OCI-LY7 (cell line): ENCODE results near the gene MCAT. TPM values are rescaled to one million over a fixed set of nuclear protein-coding genes. Genes with fewer than 3 reads are reported as not detected.

ENCODE experiments used
- BruUV-seq: library from RNA; stranded (reverse); fragments of 400-500 nt; replicated peaks from 2 replicates; lab custom pipeline; 2021; lab: Mats Ljungman, UMichigan
- CTCF ChIA-PET: fragments of 300-600 bp; sonication (Branson Sonifier 250); formaldehyde crosslinking; loops from one replicate; lab custom pipeline; 2022; ENCODE audit warnings: antibody characterized with exemption; ENCODE audit not compliant: unreplicated experiment; lab: Charles Lee
- POLR2A ChIA-PET: fragments of 300-600 bp; sonication (Branson Sonifier 250); formaldehyde crosslinking; loops from one replicate; lab custom pipeline; 2022; ENCODE audit warnings: antibody characterized with exemption; lab: Charles Lee
- DNase-seq: peaks from one replicate; pipeline ENCODE4 v3.0.0-alpha.2; 2015; ENCODE audit warnings: low spot score
- H2AFZ ChIP-seq: fragments of 200-600 bp; sonication (generic), shearing (Covaris generic); 2 replicates; pipeline ENCODE4 v1.6.1; 2014; ENCODE audit warnings: mild to moderate bottlenecking, antibody characterized with exemption, low read length, moderate library complexity
- H3K27ac ChIP-seq: fragments of 200-600 bp; sonication (generic); 2 replicates; pipeline ENCODE4 v1.5.1; 2014; ENCODE audit warnings: mixed run types, low read depth, mild to moderate bottlenecking, moderate library complexity, low read length, inconsistent platforms; ENCODE audit not compliant: poor library complexity, severe bottlenecking
- H3K36me3 ChIP-seq: fragments of 200-600 bp; sonication (generic); 2 replicates; pipeline ENCODE4 v1.6.1; 2014; ENCODE audit warnings: mild to moderate bottlenecking, antibody characterized with exemption, low read length, moderate library complexity, mixed read lengths; ENCODE audit not compliant: insufficient read depth
- H3K4me1 ChIP-seq: fragments of 200-600 bp; sonication (generic); 2 replicates; pipeline ENCODE4 v1.5.1; 2014; ENCODE audit warnings: mild to moderate bottlenecking, low read length; ENCODE audit not compliant: insufficient read depth, poor library complexity, severe bottlenecking
- H3K4me2 ChIP-seq: fragments of 200-600 bp; sonication (generic); 2 replicates; pipeline ENCODE4 v1.6.1; 2014; ENCODE audit warnings: mild to moderate bottlenecking, low read length
- H3K4me3 ChIP-seq: fragments of 200-600 bp; sonication (generic); 2 replicates; pipeline ENCODE4 v1.5.1; 2014; ENCODE audit warnings: mild to moderate bottlenecking, low read depth, low read length; ENCODE audit not compliant: poor library complexity, severe bottlenecking
- H3K79me2 ChIP-seq: fragments of 200-600 bp; sonication (generic); 2 replicates; pipeline ENCODE4 v1.6.1; 2016; ENCODE audit warnings: low read depth, mild to moderate bottlenecking, low read length, moderate library complexity, mixed read lengths; ENCODE audit not compliant: insufficient read depth
- H3K9me2 ChIP-seq: fragments of 200-600 bp; sonication (generic); 2 replicates; pipeline ENCODE4 v1.6.1; 2016; ENCODE audit warnings: mild to moderate bottlenecking, low read length, mixed read lengths; ENCODE audit not compliant: insufficient read depth
- H3K9me3 ChIP-seq: fragments of 200-600 bp; sonication (generic); 2 replicates; pipeline ENCODE4 v1.6.1; 2014; ENCODE audit warnings: mild to moderate bottlenecking, mixed run types, low read length, mixed read lengths
- H4K20me1 ChIP-seq: fragments of 200-600 bp; sonication (generic); 2 replicates; pipeline ENCODE4 v1.6.1; 2014; ENCODE audit warnings: mild to moderate bottlenecking, antibody characterized with exemption, low read length, moderate library complexity, mixed read lengths; ENCODE audit not compliant: insufficient read depth
- CTCF ChIP-seq: fragments of 200-600 bp; sonication (generic); conservative IDR thresholded peaks from 2 replicates; pipeline ENCODE4 v1.5.1; 2014; ENCODE audit warnings: mild to moderate bottlenecking, antibody characterized with exemption, low read length, moderate library complexity, mixed read lengths
- EZH2phosphoT487 ChIP-seq: fragments of 200-600 bp; sonication (generic); IDR thresholded peaks from 2 replicates; pipeline ENCODE4 v1.6.1; 2018; ENCODE audit warnings: low read depth, borderline replicate concordance, mild to moderate bottlenecking, mixed run types, antibody characterized with exemption, low read length, moderate library complexity, mixed read lengths
- intact Hi-C: fragments of 100-400 bp; cut with micrococcal nuclease; formaldehyde crosslinking; loops from one replicate; pipeline ENCODE4 v1.10.0; 2022; ENCODE audit not compliant: unreplicated experiment
- total RNA-seq, 2 experiments: library from RNA; depleted of rRNA in 1 of 2; stranded (reverse); fragments of >200 nt in 1 of 2; shearing (Covaris generic) in 1 of 2; gene quantifications; 2 replicates each; pipeline ENCODE4 v1.2.3, GENCODE V29; 2014 to 2022

The MCAT gene
- total RNA-seq, 2 experiments from 2014 or later: 30.6 to 33.2 TPM

GRCh38 chr22:43154887-43155536 lies 11.8 kb upstream of the MCAT start:
- BruUV-seq: no TSS peak
- H3K9me3 ChIP-seq: no peaks in the 10 kb centered on the region
- no peak overlapping the region for H3K27ac ChIP-seq
- no peak overlapping the region for H3K4me2 ChIP-seq
- POLR2A ChIA-PET: no interaction called here
- H3K9me2 ChIP-seq: no peaks in the 10 kb centered on the region
- no peaks in the 10 kb centered on the region for H3K79me2 ChIP-seq
- H2AFZ ChIP-seq: no peak overlapping the region
- H3K36me3 ChIP-seq: no peaks in the 10 kb centered on the region
- intact Hi-C loops: no loop called here
- no peaks in the 10 kb centered on the region for H4K20me1 ChIP-seq
- peaks cover 12% of the 10 kb centered on the region for H3K4me1 ChIP-seq
- DNase-seq: no peak
- no peak overlapping the region for H3K4me3 ChIP-seq
- CTCF ChIA-PET: interaction anchor here (0.6 kb wide), 1 partner anchor 44 kb away, joined by 5 read pairs; no protein-coding TSS in a partner anchor
- TF ChIP-seq EZH2phosphoT487 (no peak), CTCF (no peak)

GRCh38 chr22:43153899-43154298 lies 10.7 kb upstream of the MCAT start:
- DNase-seq: no peak
- H3K36me3 ChIP-seq: no peaks in the 10 kb centered on the region
- no peak overlapping the region for H3K4me3 ChIP-seq
- intact Hi-C loops: no loop called here
- TSS peak; percentile 63 for BruUV-seq
- H4K20me1 ChIP-seq: no peaks in the 10 kb centered on the region
- H3K4me1 ChIP-seq: peaks cover 14% of the 10 kb centered on the region
- no peak for TF ChIP-seq CTCF
- no peak for TF ChIP-seq EZH2phosphoT487
- H3K27ac ChIP-seq: no peak overlapping the region
- POLR2A ChIA-PET: no interaction called here
- H3K9me2 ChIP-seq: no peaks in the 10 kb centered on the region
- H3K4me2 ChIP-seq: peak overlapping the region; percentile 20; the same call in 1 of the 2 replicates
- CTCF ChIA-PET: no interaction called here
- no peaks in the 10 kb centered on the region for H3K9me3 ChIP-seq
- no peaks in the 10 kb centered on the region for H3K79me2 ChIP-seq
- H2AFZ ChIP-seq: no peak overlapping the region

GRCh38 chr22:43152357-43153071 lies 9.3 kb upstream of the MCAT start:
- no peak overlapping the region for H3K27ac ChIP-seq
- H3K4me2 ChIP-seq: peak overlapping the region; percentile 64
- no peaks in the 10 kb centered on the region for H3K9me3 ChIP-seq
- peak; percentile 33 for DNase-seq
- H3K4me1 ChIP-seq: peaks cover 27% of the 10 kb centered on the region
- BruUV-seq: no TSS peak
- CTCF ChIA-PET: no interaction called here
- H3K4me3 ChIP-seq: peak overlapping the region; percentile 68
- H3K36me3 ChIP-seq: no peaks in the 10 kb centered on the region
- intact Hi-C loops: no loop called here
- POLR2A ChIA-PET: no interaction called here
- H4K20me1 ChIP-seq: no peaks in the 10 kb centered on the region
- no peaks in the 10 kb centered on the region for H3K79me2 ChIP-seq
- peak overlapping the region; percentile 28; the same call in 1 of the 2 replicates for H2AFZ ChIP-seq
- TF ChIP-seq CTCF (no peak), EZH2phosphoT487 (no peak)
- H3K9me2 ChIP-seq: no peaks in the 10 kb centered on the region
